GM19397 (cell line): ENCODE data around the gene PKNOX1.
"Not testable (repeated sequence)": the region's sequence is repeated elsewhere in the genome, so short reads cannot be mapped to it uniquely, and the experiment has no call there.

ENCODE experiments used
- ATAC-seq: cut with Tn5 transposase; IDR thresholded peaks from one replicate; pipeline ENCODE4 v1.9.1; 2021; ENCODE audit warnings: mild to moderate bottlenecking, moderate library complexity; ENCODE audit not compliant: unreplicated experiment

The PKNOX1 gene

GRCh38 chr21:42973991-42974831 lies at the start of gene PKNOX1:
Gene PKNOX1 (plus strand): TSS chr21:42974562. CDS start chr21:43004382, 29,820 bp downstream.
- peak; percentile 84 for ATAC-seq

- no peak for ATAC-seq
These were observed 49.0 kb upstream of the PKNOX1 start, which contains the start of gene ERVH48-1 for GRCh38 chr21:42925114-42925926. Gene ERVH48-1 (minus strand): TSS chr21:42925630. CDS start chr21:42919006, 6,624 bp downstream.

DNA sequence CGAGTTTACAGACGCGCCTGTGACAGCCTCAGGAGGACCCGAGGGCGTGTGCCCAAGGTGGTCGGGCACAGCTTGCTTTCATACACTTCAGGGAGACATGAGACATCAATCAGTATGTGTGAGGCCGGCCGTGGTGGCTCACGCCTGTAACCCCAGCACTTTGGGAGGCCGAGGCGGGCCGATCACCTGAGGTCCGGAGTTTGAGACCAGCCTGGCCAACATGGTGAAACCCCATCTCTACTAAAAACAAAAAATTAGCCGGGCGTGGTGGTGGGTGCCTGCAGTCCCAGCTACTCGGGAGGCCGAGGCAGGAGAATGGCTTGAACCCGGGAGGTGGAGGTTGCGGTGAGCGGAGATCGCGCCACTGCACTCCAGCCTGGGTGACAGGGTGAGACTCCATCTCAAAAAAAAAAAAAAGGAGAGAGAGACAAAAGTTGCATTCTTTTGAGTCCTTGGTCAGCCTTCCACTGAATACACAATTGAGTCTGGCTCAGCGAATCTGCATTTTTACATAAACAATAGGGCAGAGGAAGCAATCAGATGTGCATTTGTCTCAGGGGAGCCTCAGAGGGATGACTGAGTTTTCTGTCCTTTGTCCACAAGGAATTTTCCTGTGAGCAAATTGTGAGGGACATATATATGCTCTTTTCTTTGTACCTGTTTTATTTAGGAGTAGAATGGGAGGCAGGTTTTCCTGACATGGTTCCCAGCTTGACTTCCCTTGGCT lies 46.7 kb upstream of the PKNOX1 start:
- ATAC-seq, result not testable (repeated sequence)

- ATAC-seq, result no peak
These were observed 44.4 kb upstream of the PKNOX1 start for GRCh38 chr21:42929969-42930368.

DNA sequence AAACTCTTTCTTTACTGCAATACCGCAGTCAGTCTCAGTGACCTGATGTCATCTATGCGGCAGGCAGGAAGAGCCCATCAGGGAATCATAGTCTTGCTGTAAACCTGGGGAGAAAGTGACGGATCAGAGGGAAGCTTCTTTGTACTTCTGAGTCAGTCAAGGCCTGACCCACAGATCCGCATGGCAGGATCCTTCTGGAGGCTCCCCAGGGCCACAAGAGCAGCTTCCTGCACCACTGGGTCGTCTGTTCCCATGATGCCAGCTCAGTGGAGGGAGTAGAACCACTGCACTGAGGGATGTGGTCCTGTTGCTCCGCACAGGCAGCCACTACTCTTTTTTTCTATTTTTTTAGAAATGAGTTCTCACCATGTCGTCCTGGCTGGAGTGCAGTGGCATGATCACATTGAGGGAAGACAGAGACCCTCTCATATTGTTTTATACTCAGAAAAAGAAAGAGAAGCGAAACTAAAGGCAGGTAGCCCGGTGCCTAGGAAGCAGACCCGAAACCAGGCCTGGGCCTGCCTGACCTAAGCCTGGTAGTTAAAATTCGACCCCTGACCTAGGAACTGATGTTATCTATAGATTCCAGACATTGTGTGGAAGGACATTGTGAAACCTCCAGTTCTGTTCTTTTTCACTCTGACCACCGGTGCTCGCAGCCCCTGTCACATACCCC lies 42.7 kb upstream of the PKNOX1 start:
- no peak for ATAC-seq

DNA sequence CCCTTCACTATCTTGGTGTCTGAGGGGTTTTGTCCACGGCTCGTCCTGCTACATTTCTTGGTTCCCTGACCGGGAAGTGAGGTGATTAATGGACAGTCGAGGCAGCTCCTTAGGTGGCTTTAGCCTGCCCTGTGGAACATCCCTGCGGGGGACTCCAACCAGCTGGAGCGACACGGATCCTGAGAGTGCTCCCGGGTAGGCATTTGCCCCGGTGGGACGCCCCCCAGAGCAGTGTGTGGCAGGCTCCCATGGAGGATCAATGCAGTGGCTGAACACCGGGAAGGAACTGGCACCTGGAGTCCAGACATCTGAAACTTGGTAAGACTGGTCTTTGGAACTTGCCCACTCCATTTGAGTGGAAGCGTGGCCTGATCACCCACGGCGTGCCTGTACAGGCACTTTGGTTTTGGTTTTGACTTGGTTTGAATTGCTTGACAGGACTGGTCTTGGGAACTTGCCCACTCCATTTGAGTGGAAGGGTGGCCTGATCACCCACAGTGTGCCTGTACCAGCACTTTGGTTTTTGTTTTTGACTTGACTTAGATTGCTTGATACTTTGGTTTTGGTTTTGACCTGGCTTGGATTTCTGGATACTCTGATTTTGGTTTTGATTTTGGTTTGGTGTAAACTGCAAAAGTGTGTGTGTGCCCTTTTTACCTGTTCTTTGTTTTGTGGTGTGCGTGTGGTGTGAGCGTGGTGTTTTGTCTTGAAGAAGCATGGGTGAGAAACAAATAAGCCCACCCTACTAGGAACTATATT lies 41.8 kb upstream of the PKNOX1 start:
- ATAC-seq, result not testable (repeated sequence)

DNA sequence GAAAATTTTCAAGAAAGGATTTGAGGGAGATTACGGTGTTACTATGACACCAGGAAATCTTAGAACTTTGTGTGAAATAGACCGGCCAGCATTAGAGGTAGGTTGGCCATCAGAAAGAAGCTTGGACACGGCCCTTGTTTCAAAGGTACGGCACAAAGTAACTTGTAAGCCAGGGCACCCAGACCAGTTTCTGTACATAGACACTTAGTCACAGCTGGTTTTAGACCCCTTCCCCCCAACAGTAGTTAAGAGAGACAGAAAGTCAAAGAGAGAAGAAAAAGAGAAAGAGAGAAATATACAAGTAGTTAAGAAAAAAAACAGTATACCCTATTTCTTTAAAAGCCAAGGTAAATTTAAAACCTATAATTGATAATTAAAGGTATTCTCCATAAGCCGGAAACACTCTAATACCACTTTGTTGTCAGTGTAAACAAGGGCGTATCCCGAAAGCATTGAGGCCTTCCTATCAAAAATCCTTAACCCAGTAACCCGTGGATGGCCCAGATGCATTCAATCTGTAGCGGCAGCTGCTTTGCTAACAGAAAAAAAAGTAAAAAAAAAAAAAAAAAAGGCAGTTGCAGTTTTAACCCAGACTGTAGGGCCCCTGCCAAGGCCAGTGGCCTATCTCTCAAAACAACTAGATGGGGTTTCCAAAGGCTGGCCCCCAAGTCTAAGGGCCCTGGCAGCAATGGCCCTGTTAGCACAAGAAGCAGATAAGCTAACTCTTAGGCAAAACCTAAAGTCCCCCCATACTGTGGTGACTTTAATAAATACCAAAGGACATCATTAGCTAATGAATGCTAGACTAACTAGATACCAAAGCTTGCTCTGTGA lies 41.0 kb upstream of the PKNOX1 start:
- ATAC-seq, result not testable (repeated sequence)

GRCh38 chr21:42933973-42934372 lies 40.4 kb upstream of the PKNOX1 start:
- not testable (repeated sequence) for ATAC-seq

DNA sequence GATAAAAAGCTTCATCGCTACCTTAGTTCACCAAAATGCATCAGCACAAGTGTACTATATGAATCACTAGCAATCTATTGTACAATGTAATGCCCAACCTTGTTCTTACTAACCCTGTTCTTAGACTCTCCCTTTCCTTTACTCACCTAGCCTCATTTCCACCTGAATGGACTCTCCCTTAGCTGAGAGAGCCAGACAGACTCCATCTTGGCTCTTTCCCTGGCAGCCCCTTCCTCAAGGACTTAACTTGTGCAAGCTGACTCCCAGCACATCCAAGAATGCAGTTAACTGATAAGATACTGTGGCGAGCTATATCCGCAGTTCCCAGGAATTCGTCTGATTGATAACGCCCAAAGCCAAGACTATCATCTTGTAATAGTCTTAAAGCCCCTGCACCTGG lies 38.0 kb upstream of the PKNOX1 start:
- not testable (repeated sequence) for ATAC-seq

DNA sequence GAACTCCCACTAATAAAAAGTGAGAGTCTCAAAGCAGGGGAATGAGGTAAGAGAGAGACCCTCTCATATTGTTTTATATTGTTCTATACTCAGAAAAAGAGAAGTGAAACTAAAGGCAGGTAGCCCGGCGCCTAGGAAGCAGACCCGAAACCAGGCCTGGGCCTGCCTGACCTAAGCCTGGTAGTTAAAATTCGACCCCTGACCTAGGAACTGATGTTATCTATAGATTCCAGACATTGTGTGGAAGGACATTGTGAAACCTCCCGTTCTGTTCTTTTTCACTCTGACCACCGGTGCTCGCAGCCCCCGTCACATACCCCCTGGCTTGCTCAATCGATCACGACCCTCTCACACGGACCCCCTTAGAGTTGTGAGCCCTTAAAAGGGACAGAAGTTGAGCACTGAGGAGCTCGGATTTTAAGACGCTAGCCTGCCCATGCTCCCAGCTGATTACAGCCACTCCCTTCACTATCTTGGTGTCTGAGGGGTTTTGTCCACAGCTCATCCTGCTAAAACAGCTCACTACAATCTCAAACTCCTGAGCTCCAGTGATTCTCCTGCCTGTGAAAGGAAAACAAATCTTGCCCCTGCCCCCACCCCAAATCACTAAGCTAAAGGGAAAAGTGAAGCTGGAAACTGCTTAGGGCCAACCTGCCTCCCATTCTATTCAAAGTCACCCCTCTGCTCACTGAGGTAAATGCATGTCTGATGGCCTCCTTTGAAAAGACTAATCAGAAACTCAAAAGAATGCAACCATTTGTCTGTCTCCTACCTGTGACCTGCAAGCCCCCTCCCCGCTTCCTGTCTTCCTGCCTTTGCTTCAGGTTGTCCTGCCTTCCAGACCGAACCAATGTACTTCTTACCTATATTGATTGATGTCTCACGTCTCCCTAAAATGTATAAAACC lies 37.1 kb upstream of the PKNOX1 start:
- not testable (repeated sequence) for ATAC-seq

- no peak for ATAC-seq
These were observed 36.3 kb upstream of the PKNOX1 start for GRCh38 chr21:42937960-42938605.

DNA sequence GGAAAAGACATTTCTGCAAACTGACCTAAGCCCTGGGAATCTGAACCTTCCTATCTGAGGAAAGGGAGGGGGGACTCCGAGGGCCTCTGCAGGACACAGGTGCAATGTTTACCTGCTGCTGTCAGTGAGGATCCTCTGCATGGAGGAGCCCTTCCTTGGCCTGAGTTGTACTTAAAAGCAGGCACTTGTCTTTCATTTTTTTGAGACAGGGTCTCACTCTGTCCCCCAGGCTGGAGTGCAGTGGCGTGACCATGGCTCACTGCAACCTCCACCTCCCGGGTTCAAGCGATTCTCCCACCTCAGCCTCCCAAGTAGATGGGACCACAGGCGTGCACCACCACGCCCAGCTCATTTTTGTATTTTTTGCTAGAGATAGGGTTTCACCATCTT lies 35.8 kb upstream of the PKNOX1 start:
- not testable (repeated sequence) for ATAC-seq

DNA sequence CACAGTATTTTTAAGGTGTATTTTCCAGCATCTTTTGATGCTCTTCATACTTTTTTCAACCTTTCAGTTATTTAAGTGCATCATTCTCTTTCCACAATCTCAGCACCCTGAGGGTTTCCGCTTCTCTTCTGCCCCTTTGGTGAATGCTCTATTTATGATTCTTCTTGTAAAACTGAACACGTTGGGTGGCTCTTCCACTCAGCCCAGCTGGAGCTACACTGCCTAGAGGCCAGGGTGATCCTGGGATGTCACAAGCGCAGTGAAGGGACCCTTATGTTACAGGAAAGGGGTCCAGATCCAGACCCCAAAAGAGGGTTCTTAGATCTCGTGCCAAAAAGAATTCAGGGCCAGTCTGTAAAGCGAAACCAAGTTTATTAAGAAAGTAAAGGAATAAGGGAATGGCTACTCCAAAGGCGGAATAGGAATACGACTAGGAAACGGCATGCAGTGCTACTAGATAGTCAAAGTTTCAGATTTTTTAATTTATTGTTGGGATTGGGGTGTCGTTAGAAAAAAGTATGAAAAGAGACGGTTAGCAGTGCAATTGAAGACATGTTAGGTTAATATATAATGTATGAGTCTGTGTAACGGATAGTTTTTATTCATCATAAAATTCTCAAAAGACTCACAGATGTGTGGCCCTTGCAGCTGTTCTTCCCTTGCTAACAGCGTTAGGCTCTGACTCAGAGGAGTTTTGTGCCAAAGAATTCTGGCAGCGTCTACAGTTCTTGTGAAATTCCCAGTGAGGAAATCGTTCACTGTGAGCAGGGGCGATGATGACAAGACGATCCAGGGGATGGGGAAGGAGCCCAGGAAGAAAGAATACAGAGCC lies 34.6 kb upstream of the PKNOX1 start:
- no peak for ATAC-seq

GRCh38 chr21:42941696-42942085 lies 32.7 kb upstream of the PKNOX1 start:
- ATAC-seq, result no peak

- no peak for ATAC-seq
These were observed 32.1 kb upstream of the PKNOX1 start for GRCh38 chr21:42942244-42942643.

DNA sequence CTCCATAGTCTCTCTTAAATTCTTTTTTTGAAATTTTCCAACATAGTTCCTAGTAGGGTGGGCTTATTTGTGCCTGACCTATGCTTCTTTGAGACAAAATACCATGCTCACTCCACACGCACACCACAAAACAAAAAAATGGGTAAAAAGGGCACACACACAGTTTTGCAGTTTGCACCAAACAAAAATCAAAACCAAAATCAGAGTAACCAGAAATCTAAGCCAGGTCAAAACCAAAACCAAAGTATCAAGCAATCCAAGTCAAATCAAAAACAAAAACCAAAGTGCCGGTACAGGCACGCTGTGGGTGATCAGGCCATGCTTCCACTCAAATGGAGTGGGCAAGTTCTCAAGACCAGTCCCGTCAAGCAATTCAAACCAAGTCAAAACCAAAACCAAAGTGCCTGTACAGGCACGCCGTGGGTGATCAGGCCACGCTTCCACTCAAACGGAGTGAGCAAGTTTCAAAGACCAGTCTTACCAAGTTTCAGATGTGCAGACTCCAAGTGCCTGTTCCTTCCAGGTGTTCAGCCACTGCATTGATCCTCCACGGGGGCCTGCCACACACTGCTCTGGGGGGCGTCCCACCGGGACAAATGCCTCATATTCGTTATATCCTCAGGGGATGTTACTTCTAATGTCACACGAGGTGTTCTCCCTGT lies 25.1 kb upstream of the PKNOX1 start:
- not testable (repeated sequence) for ATAC-seq
